Activated CD4-positive, alpha-beta T cell treated with anti-CD3 and anti-CD28 coated beads for 36 hours (primary cell): ENCODE results near the gene MXRA7. TPM values are rescaled to one million over a fixed set of nuclear protein-coding genes. Genes with fewer than 3 reads are reported as not detected.
A peak's percentile ranks its signal among the peaks of the same experiment; 100 is the strongest.
"Not testable (repeated sequence)": the region's sequence is repeated elsewhere in the genome, so short reads cannot be mapped to it uniquely, and the experiment has no call there.

Experiments
- ATAC-seq: fragments of 200-7000 bp; cut with Tn5 transposase; one replicate; pipeline ENCODE4 v1.10.0; 2021; ENCODE audit warnings: mild to moderate bottlenecking, moderate library complexity
- CTCF ChIA-PET: fragments of 350-600 bp; sonication (Branson Sonifier 250); formaldehyde crosslinking; loops from one replicate; lab custom pipeline; 2021; ENCODE audit warnings: antibody characterized with exemption; lab: Charles Lee
- POLR2A ChIA-PET: fragments of 350-600 bp; sonication (Branson Sonifier 250); formaldehyde crosslinking; loops from one replicate; lab custom pipeline; 2021; ENCODE audit warnings: antibody characterized with exemption, inconsistent platforms; lab: Charles Lee
- DNase-seq: peaks from one replicate; pipeline ENCODE4 v3.0.0-alpha.2; 2020
- H3K27ac Mint-ChIP-seq: one replicate; pipeline ENCODE4 v1.8.0; 2021; ENCODE audit warnings: mixed read lengths
- H3K27me3 Mint-ChIP-seq: one replicate; pipeline ENCODE4 v1.8.0; 2021; ENCODE audit warnings: mixed read lengths
- H3K36me3 Mint-ChIP-seq: one replicate; pipeline ENCODE4 v1.8.0; 2021; ENCODE audit warnings: low read depth, mixed read lengths
- H3K4me1 Mint-ChIP-seq: one replicate; pipeline ENCODE4 v1.8.0; 2021; ENCODE audit warnings: mixed read lengths
- H3K4me3 Mint-ChIP-seq: one replicate; pipeline ENCODE4 v1.8.0; 2021; ENCODE audit warnings: mild to moderate bottlenecking, moderate library complexity, mixed read lengths
- H3K9me3 Mint-ChIP-seq: one replicate; pipeline ENCODE4 v1.8.0; 2021; ENCODE audit warnings: low read depth, mixed read lengths
- intact Hi-C, 2 experiments: fragments of 100-400 bp; cut with DNase I in 1 of 2; cut with micrococcal nuclease in 1 of 2; formaldehyde crosslinking; loops; one replicate each; pipeline versions ENCODE4 v1.14.2 to v1.15.1; 2022 to 2024; cut with DNase I, micrococcal nuclease
- total RNA-seq, 2 experiments: library from RNA; stranded (reverse); gene quantifications; one replicate each; pipeline ENCODE4 v1.2.3, GENCODE V29; 2021

Gene MXRA7
- total RNA-seq, 2 experiments from 2014 or later: 18.4 to 20.2 TPM

DNA sequence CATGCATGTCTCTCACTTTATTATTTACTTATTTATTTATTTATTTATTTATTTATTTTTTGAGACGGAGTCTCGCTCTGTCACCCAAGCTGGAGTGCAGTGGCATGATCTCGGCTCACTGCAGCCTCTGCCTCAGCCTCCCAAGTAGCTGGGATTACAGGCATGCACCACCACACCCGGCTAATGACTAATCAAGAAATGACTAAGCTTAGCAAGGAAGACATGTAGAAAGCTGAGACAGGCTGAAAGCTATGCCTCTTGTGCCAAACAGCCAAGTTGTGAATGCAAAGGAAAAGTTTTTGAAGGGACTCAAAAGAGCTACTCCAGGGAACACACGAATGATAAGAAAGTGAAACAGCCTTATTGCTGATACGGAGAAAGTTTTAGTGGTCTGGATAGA is 35.0 kb upstream of the MXRA7 start:
- H3K4me3 Mint-ChIP-seq, intact Hi-C loops, H3K27me3 Mint-ChIP-seq, H3K27ac Mint-ChIP-seq, H3K9me3 Mint-ChIP-seq: not testable (repeated sequence)
- ChIA-PET POLR2A (interaction anchor here (0.6 to 1.1 kb wide), 3 partner anchors 9 to 188 kb away, joined by 3 to 5 read pairs (median 5); partner anchors contain the start of gene SRSF2), CTCF (interaction anchor here (0.8 to 1.8 kb wide), 5 partner anchors 10 to 223 kb away, joined by 3 to 6 read pairs (median 4); no protein-coding TSS in a partner anchor)
- peak; percentile 62 for ATAC-seq
- H3K36me3 Mint-ChIP-seq: peaks cover 37% of the 10 kb centered on the region
- DNase-seq: peak; percentile 27
- H3K4me1 Mint-ChIP-seq: peaks cover 16% of the 10 kb centered on the region

DNA sequence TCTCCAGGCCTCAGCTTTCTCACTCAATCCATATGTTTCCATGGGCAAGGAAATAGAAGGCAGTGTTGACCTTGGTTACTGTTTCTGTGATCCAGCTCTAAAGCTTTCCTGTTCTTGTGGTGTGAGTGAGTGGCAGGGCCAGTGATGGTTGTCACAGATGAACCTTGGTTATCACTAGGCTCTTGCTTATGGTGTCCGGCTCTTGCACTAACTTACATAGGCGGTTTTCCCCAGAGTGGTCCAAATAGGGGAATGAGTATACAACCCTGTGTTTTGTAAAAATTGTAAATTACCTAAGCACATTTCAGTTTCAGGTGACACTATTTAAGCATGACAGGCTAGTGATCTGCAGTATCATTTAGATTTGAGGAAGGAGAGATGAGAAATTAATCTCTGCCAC is 34.0 kb upstream of the MXRA7 start:
- peaks cover 37% of the 10 kb centered on the region for H3K36me3 Mint-ChIP-seq
- no peak overlapping the region for H3K27ac Mint-ChIP-seq
- no peaks in the 10 kb centered on the region for H3K9me3 Mint-ChIP-seq
- no peak for DNase-seq
- no peaks in the 10 kb centered on the region for H3K27me3 Mint-ChIP-seq
- H3K4me1 Mint-ChIP-seq: peaks cover 16% of the 10 kb centered on the region
- ChIA-PET CTCF (interaction anchor here (0.6 kb wide), 2 partner anchors 231 to 249 kb away, joined by 3 to 4 read pairs; no protein-coding TSS in a partner anchor), POLR2A (no interaction called here)
- no peak overlapping the region for H3K4me3 Mint-ChIP-seq
- ATAC-seq: peak; percentile 44
- intact Hi-C loops: no loop called here

DNA sequence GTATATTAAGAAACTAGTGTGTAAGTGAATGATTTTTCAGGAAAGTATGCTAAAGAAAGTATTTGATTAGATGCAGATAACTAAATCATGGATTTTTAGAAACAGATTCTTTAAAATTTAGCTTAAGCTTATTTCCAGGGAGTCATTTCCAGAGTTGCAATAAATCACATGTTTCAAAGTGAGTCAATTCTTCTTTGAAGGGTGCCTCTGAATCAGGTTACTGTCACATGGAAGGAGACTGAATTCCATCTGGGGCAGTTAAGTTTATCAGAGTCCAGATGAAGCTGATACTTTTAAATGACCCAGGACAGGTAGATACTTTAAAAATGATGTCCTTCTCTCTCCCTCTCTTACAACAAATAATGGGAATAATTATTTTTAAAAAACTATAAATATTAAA is 32.2 kb upstream of the MXRA7 start:
- H3K27ac Mint-ChIP-seq: no peak overlapping the region
- no peaks in the 10 kb centered on the region for H3K27me3 Mint-ChIP-seq
- no peak for DNase-seq
- H3K9me3 Mint-ChIP-seq: no peaks in the 10 kb centered on the region
- peaks cover 35% of the 10 kb centered on the region for H3K36me3 Mint-ChIP-seq
- ATAC-seq: peak; percentile 65
- intact Hi-C loops: loop anchor here in 1 of 2 experiments (1.0 kb wide), 1 partner anchor 10 kb away; no protein-coding TSS in a partner anchor
- peaks cover 32% of the 10 kb centered on the region for H3K4me1 Mint-ChIP-seq
- ChIA-PET CTCF (interaction anchor here (0.7 to 1.8 kb wide), 4 partner anchors 10 to 660 kb away, joined by 3 to 12 read pairs (median 4); no protein-coding TSS in a partner anchor), POLR2A (interaction anchor here (0.6 to 1.4 kb wide), 6 partner anchors 8 to 30 kb away, joined by 3 to 5 read pairs (median 3); no protein-coding TSS in a partner anchor)
- no peak overlapping the region for H3K4me3 Mint-ChIP-seq

DNA sequence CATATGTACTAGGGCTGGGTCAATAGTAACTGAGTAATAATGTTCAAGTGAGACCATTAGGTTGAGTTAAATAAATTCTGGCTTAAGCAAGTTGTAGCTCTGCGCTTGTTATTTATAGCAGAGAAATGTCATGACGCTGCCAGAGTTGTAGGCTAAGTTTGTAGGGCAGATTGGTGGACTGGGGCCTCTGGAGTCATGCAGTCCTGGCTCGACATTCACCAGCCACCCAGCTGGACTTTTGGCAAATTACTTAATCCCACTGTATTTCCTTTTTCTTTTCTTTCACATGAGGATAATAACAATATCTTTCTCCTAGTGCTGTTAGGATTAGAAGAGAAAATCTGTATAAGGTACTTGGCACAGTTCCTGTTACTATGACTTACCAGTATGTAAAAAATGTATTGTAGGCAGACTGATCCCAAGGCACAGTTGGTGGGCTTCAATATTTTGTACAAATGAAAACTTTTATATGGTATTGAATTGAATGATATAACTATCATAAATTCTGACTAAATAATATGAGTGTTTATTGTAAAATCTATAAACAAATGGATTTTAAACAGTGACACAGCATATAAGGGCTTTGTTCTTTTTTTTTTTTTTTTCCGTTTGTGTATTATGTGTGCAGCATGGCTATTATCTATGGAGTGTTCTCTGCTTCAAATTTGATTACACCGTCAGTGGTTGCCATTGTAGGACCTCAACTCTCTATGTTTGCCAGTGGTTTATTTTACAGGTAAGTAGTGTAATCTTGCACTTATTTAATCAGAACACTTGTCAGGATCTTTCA is 29.8 kb upstream of the MXRA7 start:
- Mint-ChIP-seq H3K9me3 (no peaks in the 10 kb centered on the region), H3K4me1 (peaks cover 28% of the 10 kb centered on the region), H3K36me3 (peaks cover 36% of the 10 kb centered on the region), H3K4me3 (no peak overlapping the region), H3K27me3 (no peaks in the 10 kb centered on the region), H3K27ac (no peak overlapping the region)
- no peak for DNase-seq
- ChIA-PET POLR2A (no interaction called here), CTCF (interaction anchor here (0.5 to 0.7 kb wide), 2 partner anchors 343 to 391 kb away, joined by 3 read pairs; no protein-coding TSS in a partner anchor)
- no peak for ATAC-seq
- intact Hi-C loops: no loop called here

DNA sequence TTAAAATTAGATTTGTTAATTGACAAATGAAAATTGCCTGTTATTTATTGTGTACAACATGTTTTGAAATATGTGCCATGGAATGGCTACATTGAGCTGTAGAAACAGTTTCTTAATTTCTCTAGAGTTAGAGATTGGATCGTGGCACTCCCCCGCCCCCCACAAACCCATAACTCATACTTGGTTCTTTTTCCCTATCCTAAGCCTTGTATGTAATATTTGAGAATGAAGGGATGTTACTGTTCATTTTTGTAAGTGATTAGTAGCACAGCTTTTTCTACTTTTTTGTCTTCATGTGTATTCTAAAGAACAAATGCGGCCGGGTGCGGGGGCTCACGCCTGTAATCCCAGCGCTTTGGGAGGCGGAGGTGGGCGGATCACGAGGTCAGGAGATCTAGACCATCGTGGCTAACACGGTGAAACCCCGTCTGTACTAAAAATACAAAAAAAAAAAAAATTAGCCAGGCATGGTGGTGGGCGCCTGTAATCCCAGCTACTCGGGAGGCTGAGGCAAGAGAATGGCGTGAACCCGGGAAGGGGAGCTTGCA is 28.9 kb upstream of the MXRA7 start:
- H3K9me3 Mint-ChIP-seq, DNase-seq, POLR2A ChIA-PET, H3K4me3 Mint-ChIP-seq, ATAC-seq, H3K27ac Mint-ChIP-seq, H3K27me3 Mint-ChIP-seq: not testable (repeated sequence)
- peaks cover 37% of the 10 kb centered on the region for H3K36me3 Mint-ChIP-seq
- CTCF ChIA-PET: interaction anchor here (0.5 to 2.0 kb wide), 6 partner anchors 9 to 592 kb away, joined by 3 to 7 read pairs (median 3); no protein-coding TSS in a partner anchor
- intact Hi-C loops: loop anchor here (2.0 to 10.0 kb wide), 10 partner anchors 13 to 1965 kb away; partner anchors contain the start of genes ACOX1 (in 1 of the 2), NAT9 (in 1 of the 2), SEC14L1 (in 1 of the 2) and TEN1 (in 1 of the 2)
- H3K4me1 Mint-ChIP-seq: peaks cover 25% of the 10 kb centered on the region

DNA sequence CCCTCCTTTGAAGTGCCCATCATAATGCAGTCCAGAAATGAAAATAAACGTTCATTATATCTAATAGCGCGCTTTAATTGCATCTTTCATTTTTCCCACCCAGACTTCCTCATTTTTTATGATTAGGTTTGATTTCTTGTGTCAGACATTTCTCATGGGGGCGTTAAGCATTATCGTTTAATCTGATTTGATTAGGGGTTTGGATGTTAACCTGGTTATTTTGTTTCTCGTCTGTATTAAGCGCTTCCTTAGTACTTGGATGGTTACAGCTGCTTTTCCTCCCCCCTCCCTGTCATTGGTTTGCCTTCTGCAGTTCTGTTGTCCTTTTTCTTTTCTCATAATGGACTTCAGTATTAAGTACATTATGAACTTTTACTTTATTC is 27.7 kb upstream of the MXRA7 start:
- Mint-ChIP-seq H3K27me3 (no peaks in the 10 kb centered on the region), H3K27ac (peak overlapping the region; percentile 98), H3K4me1 (peaks cover 35% of the 10 kb centered on the region), H3K9me3 (no peaks in the 10 kb centered on the region), H3K4me3 (peak overlapping the region; percentile 85), H3K36me3 (peaks cover 42% of the 10 kb centered on the region)
- ATAC-seq (no peak), DNase-seq (no peak)
- intact Hi-C loops: loop anchor here (1.0 to 10.0 kb wide), 11 partner anchors 14 to 1964 kb away; partner anchors contain the start of genes ACOX1 (in 1 of the 2), NAT9 (in 1 of the 2), SEC14L1 (in 1 of the 2) and TEN1 (in 1 of the 2)
- CTCF ChIA-PET: interaction anchor here (0.7 to 2.0 kb wide), 4 partner anchors 10 to 124 kb away, joined by 3 to 7 read pairs (median 4); no protein-coding TSS in a partner anchor
- POLR2A ChIA-PET: interaction anchor here (2.6 kb wide), 1 partner anchor 11 kb away, joined by 44 read pairs; the partner anchor contains the start of genes JMJD6 and METTL23

DNA sequence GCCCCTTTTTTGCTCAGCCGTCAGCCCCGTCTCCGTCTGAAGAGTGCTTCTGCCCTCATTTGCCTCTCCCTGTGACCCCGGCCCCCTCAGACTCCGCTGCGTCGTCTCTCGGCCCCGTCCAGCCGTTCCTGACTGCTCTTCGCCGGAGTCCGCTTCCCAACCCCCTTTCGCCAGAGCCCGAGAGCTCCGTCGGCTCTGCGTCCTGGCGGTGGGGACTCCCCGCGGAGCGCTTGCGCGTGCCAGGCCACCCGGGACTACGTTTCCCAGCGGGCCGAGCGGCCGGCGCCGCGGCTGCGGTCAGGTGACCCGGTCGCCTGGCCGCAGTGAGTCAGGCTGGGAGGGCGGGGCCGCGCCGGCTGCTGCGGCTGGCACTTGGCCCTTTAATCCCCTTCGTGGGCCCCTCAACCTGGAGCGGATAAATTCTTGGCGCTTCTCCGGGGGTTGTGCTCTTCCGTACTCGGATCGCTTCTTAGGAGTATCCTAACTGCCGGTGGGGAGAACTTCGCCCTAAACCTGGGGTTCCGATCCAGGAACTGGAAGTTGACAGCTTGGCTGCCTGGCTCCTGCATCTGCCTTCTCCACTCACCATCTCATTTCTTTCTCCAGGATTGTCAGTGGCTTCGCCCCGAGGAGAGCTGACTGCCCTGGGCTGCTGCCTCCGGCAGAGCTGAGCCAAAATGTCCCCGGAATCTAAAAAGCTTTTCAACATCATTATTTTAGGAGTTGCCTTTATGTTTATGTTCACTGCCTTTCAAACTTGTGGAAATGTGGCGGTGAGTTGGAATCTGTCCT is 27.1 kb upstream of the MXRA7 start, which contains the start of gene MFSD11:
TSS of gene MFSD11 (plus strand) at position 444 of the 792 bp plus-strand sequence. CDS start at position 678, 234 bp downstream.
- ChIA-PET POLR2A (interaction anchor here (0.6 to 2.6 kb wide), 7 partner anchors 8 to 79 kb away, joined by 3 to 44 read pairs (median 3); partner anchors contain the start of genes JMJD6 and METTL23), CTCF (interaction anchor here (0.7 to 2.0 kb wide), 3 partner anchors 10 to 124 kb away, joined by 3 to 7 read pairs (median 4); no protein-coding TSS in a partner anchor)
- no peaks in the 10 kb centered on the region for H3K9me3 Mint-ChIP-seq
- H3K4me3 Mint-ChIP-seq: peak within 1 kb of the TSS; percentile 85
- intact Hi-C loops: loop anchor here (1.0 to 10.0 kb wide), 21 partner anchors 12 to 1963 kb away; partner anchors contain the start of genes JMJD6 (in 2 of the 2), METTL23 (in 2 of the 2), SEC14L1 (in 2 of the 2) and ACOX1 (in 1 of the 2)
- DNase-seq (peak; percentile 95), ATAC-seq (peak; percentile 66)
- peaks cover 46% of the 10 kb centered on the region for H3K36me3 Mint-ChIP-seq
- H3K27ac Mint-ChIP-seq: peak within 1 kb of the TSS; percentile 98
- peaks cover 37% of the 10 kb centered on the region for H3K4me1 Mint-ChIP-seq
- no peaks in the 10 kb centered on the region for H3K27me3 Mint-ChIP-seq

DNA sequence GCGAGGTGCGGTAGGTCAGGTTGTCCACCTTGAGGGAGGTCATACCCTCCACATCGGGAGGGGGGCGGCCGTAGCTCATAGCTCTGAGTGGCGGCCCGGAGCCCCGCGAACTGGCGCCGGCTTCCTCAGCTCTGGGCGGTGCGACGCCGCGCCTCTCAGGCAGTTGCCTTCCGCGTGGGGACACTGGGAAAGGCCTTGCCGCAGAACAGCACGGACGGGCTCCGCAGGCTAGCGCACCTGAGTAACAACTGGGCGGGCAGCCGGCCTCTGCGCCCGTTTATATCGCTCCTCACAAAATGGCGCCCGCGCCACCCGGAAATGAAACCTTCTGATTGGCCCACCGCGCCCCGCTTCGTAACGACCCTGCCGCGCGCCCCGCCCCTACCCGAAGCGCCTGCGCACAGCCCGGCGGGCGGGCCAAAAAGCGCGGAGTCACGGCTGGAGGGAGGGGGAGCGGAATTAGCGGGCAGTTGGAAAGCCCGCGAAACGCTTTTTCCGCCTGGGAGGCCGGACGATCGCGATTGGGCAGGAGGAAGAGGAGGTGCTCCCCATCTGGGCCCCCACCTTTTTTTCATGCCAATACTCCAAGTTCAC is 26.4 kb upstream of the MXRA7 start, which contains the start of gene SRSF2:
TSS of gene SRSF2 (minus strand) at position 250 of the 594 bp plus-strand sequence. CDS start at position 79, 171 bp downstream.
- peak within 1 kb of the TSS; percentile 85 for H3K4me3 Mint-ChIP-seq
- ChIA-PET CTCF (no interaction called here), POLR2A (interaction anchor here (0.6 to 2.6 kb wide), 7 partner anchors 8 to 639 kb away, joined by 3 to 44 read pairs (median 3); partner anchors contain the start of genes JMJD6 and METTL23)
- peak; percentile 99 for DNase-seq
- ATAC-seq: peak; percentile 75
- H3K9me3 Mint-ChIP-seq: no peaks in the 10 kb centered on the region
- intact Hi-C loops: loop anchor here (1.0 to 10.0 kb wide), 19 partner anchors 11 to 1962 kb away; partner anchors contain the start of genes JMJD6 (in 2 of the 2), METTL23 (in 2 of the 2), SEC14L1 (in 2 of the 2) and ACOX1 (in 1 of the 2)
- H3K4me1 Mint-ChIP-seq: peaks cover 40% of the 10 kb centered on the region
- peaks cover 51% of the 10 kb centered on the region for H3K36me3 Mint-ChIP-seq
- peak within 1 kb of the TSS; percentile 98 for H3K27ac Mint-ChIP-seq
- no peaks in the 10 kb centered on the region for H3K27me3 Mint-ChIP-seq

DNA sequence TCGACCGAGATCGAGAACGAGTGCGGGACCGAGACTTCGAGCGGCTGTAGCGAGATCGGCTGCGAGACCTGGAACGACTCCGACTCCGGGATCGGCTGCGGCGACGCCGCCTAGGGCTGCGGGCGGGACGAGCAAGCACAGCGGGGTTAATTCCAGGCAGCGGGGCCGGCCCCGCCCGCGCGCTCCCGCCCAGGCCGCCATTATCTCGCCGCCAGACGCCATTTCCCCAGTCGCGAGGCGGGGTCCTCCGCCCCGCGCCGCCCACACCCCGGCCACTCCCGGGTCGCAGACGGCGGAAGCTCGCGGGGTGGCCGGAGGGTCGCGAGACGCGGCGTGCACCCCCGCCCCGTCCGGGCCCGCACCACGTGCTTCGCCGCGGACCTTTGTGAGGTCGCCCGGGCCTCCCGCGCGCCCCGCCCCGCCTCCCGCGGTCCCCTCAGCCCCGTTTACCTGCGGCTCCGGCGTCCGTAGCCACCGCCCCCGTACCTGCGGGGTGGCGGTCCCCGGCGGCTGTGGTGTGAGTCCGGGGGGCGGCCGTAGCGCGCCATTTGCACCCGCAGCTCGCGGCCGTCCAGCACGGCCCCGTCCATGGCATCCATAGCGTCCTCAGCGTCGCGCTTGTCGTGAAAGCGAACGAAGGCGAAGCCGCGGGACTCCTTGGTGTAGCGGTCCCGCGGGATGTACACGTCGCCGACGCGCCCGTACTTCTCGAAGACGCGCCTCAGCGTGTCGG is 25.8 kb upstream of the MXRA7 start:
- DNase-seq (peak; percentile 85), ATAC-seq (peak; percentile 10)
- Mint-ChIP-seq H3K27me3 (no peaks in the 10 kb centered on the region), H3K27ac (peak overlapping the region; percentile 96), H3K4me3 (peak overlapping the region; percentile 85), H3K36me3 (peaks cover 49% of the 10 kb centered on the region), H3K9me3 (no peaks in the 10 kb centered on the region), H3K4me1 (peaks cover 41% of the 10 kb centered on the region)
- ChIA-PET POLR2A (interaction anchor here (0.6 to 2.6 kb wide), 6 partner anchors 9 to 640 kb away, joined by 3 to 44 read pairs (median 3); partner anchors contain the start of genes JMJD6 and METTL23), CTCF (no interaction called here)
- intact Hi-C loops: loop anchor here (1.0 to 10.0 kb wide), 19 partner anchors 10 to 1962 kb away; partner anchors contain the start of genes JMJD6 (in 2 of the 2), METTL23 (in 2 of the 2), SEC14L1 (in 2 of the 2) and ACOX1 (in 1 of the 2)
